ENCODE results near the gene TOR3A. TPM values are rescaled to one million over a fixed set of nuclear protein-coding genes. Genes with fewer than 3 reads are reported as not detected.
A peak's percentile ranks its signal among the peaks of the same experiment; 100 is the strongest.
"Not testable (repeated sequence)": the region's sequence is repeated elsewhere in the genome, so short reads cannot be mapped to it uniquely, and the experiment has no call there.

TOR3A gene
- total RNA-seq, 4 donors from 2014 or later, result 31.9 to 48.8 (median 34.4) TPM

GRCh38 chr1:179127163-179127895 lies 45.5 kb downstream of the TOR3A start:
- no peaks in the 10 kb centered on the region for H3K27me3 ChIP-seq
- H3K36me3 ChIP-seq, result peaks cover 0 to 24% (median 0%) of the 10 kb centered on the region in 3 donors
- intact Hi-C loops (cut with DNase I), result no loop called here
- no peak for DNase-seq
- TF ChIP-seq, protein P1, sequence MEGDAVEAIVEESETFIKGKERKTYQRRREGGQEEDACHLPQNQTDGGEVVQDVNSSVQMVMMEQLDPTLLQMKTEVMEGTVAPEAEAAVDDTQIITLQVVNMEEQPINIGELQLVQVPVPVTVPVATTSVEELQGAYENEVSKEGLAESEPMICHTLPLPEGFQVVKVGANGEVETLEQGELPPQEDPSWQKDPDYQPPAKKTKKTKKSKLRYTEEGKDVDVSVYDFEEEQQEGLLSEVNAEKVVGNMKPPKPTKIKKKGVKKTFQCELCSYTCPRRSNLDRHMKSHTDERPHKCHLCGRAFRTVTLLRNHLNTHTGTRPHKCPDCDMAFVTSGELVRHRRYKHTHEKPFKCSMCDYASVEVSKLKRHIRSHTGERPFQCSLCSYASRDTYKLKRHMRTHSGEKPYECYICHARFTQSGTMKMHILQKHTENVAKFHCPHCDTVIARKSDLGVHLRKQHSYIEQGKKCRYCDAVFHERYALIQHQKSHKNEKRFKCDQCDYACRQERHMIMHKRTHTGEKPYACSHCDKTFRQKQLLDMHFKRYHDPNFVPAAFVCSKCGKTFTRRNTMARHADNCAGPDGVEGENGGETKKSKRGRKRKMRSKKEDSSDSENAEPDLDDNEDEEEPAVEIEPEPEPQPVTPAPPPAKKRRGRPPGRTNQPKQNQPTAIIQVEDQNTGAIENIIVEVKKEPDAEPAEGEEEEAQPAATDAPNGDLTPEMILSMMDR (IDR thresholded peaks at IDR 0.05), result no peak
- TF ChIP-seq POLR2A (IDR thresholded peaks at IDR 0.05), result no peak
- no peak overlapping the region for H3K4me3 ChIP-seq
- peak overlapping the region in 3 of 4 donors; percentile 17 to 48 (median 30) for H3K27ac ChIP-seq
- WGBS, 2 donors, result 84 to 90% methylated on average over 4 to 5 of the region's 5 CpGs
- no peaks in the 10 kb centered on the region for H3K9me3 ChIP-seq
- peaks cover 0 to 27% (median 8%) of the 10 kb centered on the region in 3 donors for H3K4me1 ChIP-seq

DNA sequence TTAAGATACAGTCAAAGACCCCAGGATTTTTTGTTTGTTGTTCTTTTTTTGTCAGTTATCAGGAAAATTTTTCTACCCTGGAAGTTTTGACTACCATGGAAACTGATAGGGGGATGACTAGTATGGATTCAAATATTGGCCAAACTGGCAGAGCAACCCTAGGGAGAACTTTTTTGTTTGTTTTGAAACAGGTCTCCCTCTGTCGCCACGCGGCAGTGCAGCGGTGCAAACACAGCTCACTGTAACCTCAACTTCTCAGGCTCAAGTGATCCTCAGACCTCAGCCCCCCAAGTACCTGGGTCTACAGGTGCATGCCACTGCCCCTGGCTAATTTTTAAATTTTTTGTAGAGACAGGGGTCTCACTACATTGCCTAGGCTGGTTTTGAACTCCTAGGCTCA lies 46.6 kb downstream of the TOR3A start:
- Histone ChIP-seq H3K36me3 (peaks cover 0 to 17% (median 0%) of the 10 kb centered on the region in 3 donors), H3K27me3 (no peaks in the 10 kb centered on the region), H3K9me3 (no peaks in the 10 kb centered on the region), H3K27ac (peak overlapping the region in 1 of 4 donors; percentile 16), H3K4me1 (peaks cover 0 to 27% (median 8%) of the 10 kb centered on the region in 3 donors), H3K4me3 (no peak overlapping the region)
- TF ChIP-seq POLR2A (IDR thresholded peaks at IDR 0.05), result no peak
- TF ChIP-seq, protein P1 (IDR thresholded peaks at IDR 0.05), result no peak
- WGBS, 2 donors, result 95 to 100% methylated on average over 1 to 4 of the region's 4 CpGs
- DNase-seq, result no peak
- intact Hi-C loops (cut with DNase I), result no loop called here

DNA sequence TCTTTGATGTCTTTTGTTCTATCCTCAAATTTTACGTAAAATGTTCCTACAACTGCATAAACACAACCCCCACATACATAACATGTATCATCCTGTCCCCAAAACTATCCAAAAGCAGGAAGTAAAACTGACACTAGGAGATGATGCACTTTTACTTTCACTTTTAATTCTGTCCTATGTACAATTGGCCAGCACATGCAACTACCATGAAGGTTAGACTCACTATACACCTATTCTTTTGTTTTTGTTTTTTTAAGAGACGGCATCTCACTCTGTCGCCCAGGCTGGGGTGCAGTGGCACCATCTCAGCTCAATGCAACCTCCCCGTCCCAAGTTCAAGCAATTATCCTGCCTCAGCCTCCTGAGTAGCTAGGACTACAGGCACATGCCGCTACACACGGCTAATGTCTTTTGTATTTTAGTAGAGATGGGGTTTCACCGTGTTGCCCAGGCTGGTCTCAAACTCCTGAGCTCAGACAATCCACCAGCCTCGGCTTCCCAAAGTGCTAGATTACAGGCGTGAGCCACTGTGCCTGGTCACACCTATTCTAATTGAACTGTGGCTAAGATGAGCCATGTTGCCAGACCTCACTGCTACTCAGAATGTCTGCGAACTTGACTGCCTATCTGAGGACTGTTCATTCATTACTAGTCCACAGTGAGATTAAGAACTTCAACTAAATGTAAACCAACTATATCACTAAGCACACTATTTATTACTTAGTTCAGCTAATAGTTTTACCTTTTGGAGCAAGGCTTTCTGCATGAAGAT lies 48.0 kb downstream of the TOR3A start:
- no peak for DNase-seq
- H3K4me3 ChIP-seq, result peak overlapping the region; percentile 8 to 55 (median 24)
- intact Hi-C loops (cut with DNase I), result no loop called here
- H3K36me3 ChIP-seq, result peaks cover 0 to 13% (median 0%) of the 10 kb centered on the region in 3 donors
- H3K27ac ChIP-seq, result peak overlapping the region; percentile 34 to 74 (median 61)
- TF ChIP-seq, protein P1 (IDR thresholded peaks at IDR 0.05), result no peak
- no peak for TF ChIP-seq POLR2A (IDR thresholded peaks at IDR 0.05)
- no peaks in the 10 kb centered on the region for H3K27me3 ChIP-seq
- WGBS, 2 donors, result 63 to 64% methylated on average over 10 of the region's 10 CpGs
- H3K9me3 ChIP-seq, result no peaks in the 10 kb centered on the region
- peaks cover 0 to 27% (median 8%) of the 10 kb centered on the region in 3 donors for H3K4me1 ChIP-seq

GRCh38 chr1:179135168-179135567 lies 53.3 kb downstream of the TOR3A start:
- H3K9me3 ChIP-seq; H3K27ac ChIP-seq; H3K4me3 ChIP-seq; DNase-seq; H3K27me3 ChIP-seq; intact Hi-C loops (cut with DNase I): not testable (repeated sequence)
- peaks cover 0 to 11% (median 0%) of the 10 kb centered on the region in 3 donors for H3K36me3 ChIP-seq
- peaks cover 0 to 13% (median under 1%) of the 10 kb centered on the region in 3 donors for H3K4me1 ChIP-seq
- no CpG with 5 or more reads among the region's 27 CpGs for WGBS, 2 donors

DNA sequence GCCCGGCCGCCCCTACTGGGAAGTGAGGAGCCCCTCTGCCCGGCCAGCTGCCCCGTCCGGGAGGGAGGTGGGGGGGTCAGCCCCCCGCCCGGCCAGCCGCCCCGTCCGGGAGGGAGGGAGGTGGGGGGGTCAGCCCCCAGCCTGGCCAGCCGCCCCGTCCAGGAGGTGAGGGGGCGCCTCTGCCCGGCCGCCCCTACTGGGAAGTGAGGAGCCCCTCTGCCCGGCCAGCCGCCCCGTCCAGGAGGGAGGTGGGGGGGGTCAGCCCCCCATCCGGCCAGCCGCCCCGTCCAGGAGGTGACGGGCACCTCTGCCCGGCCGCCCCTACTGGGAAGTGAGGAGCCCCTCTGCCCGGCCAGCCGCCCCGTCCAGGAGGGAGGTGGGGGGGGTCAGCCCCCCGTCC lies 53.8 kb downstream of the TOR3A start:
- H3K36me3 ChIP-seq; H3K4me3 ChIP-seq; intact Hi-C loops (cut with DNase I); DNase-seq; H3K27me3 ChIP-seq; H3K27ac ChIP-seq; H3K9me3 ChIP-seq: not testable (repeated sequence)
- peaks cover 0 to 16% (median 0%) of the 10 kb centered on the region in 3 donors for H3K4me1 ChIP-seq
- WGBS, 2 donors, result no CpG with 5 or more reads among the region's 28 CpGs
